ENCODE data around the gene BTBD8. TPM values are rescaled to one million over a fixed set of nuclear protein-coding genes. Genes with fewer than 3 reads are reported as not detected.

The BTBD8 gene
- total RNA-seq, 1 donor from 2014 or later: 14.3 TPM

DNA sequence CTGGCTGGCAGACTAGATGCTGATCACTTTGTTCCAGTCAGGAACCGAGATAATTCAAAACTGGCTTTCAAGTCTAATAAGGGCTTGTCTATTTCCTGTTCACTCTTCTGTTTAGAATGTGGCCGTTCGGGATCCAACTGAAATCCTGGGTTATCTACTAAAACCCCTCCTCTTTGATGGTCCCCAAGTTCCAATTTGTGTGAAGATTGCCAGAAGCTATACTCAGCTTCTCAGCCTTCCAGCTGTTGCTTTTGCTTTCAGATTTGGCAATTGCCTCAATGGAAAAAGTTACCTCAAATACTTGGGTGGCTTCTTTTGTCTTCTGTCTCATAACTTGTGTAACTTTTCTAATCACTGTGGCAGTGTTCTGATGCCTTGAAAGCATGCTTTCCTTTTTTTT is 43.7 kb downstream of the BTBD8 start:
- no peak overlapping the region for H3K27ac Mint-ChIP-seq
- no peaks in the 10 kb centered on the region for H3K79me2 ChIP-seq (ENCODE audit: low read depth)

DNA sequence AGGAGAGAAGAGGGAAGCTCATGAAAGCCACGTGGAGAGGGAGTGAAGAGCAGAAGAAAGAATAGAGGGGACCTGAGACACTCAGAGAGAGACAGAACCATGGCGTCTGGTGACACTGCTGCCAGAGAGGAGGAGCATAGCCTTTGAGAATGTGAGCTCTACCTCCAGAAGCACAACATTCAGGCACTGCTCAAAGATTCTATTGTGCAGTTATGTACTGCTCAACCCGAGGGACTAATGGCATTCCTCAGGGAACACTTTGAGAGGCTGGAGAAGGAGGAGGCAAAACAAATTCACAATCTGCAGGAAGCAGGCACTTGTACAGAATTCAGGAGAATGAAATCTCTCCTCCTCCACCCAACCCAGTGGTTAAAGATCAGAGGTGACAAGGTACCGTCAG is 45.1 kb downstream of the BTBD8 start:
- no peak overlapping the region for H3K4me3 ChIP-seq
- H3K4me2 ChIP-seq: no peak overlapping the region
- H3K27me3 ChIP-seq: no peaks in the 10 kb centered on the region
- no peaks in the 10 kb centered on the region for H3K9me3 ChIP-seq (ENCODE audit: low read depth)
- no peak for DNase-seq (ENCODE audit: low spot score)
- Mint-ChIP-seq H3K27ac (no peak overlapping the region), H3K4me3 (no peak overlapping the region), H3K9me3 (no peaks in the 10 kb centered on the region), H3K36me3 (peaks cover 6% of the 10 kb centered on the region), H3K27me3 (ENCODE audit: insufficient read depth, low read depth) (no peaks in the 10 kb centered on the region), H3K4me1 (no peaks in the 10 kb centered on the region)
- H3K4me1 ChIP-seq: peaks cover 4% of the 10 kb centered on the region
- TF ChIP-seq EZH2 (IDR thresholded peaks at IDR 0.05) (no peak), EZH2phosphoT487 (IDR thresholded peaks at IDR 0.05) (no peak)
- TF ChIP-seq, protein P1, sequence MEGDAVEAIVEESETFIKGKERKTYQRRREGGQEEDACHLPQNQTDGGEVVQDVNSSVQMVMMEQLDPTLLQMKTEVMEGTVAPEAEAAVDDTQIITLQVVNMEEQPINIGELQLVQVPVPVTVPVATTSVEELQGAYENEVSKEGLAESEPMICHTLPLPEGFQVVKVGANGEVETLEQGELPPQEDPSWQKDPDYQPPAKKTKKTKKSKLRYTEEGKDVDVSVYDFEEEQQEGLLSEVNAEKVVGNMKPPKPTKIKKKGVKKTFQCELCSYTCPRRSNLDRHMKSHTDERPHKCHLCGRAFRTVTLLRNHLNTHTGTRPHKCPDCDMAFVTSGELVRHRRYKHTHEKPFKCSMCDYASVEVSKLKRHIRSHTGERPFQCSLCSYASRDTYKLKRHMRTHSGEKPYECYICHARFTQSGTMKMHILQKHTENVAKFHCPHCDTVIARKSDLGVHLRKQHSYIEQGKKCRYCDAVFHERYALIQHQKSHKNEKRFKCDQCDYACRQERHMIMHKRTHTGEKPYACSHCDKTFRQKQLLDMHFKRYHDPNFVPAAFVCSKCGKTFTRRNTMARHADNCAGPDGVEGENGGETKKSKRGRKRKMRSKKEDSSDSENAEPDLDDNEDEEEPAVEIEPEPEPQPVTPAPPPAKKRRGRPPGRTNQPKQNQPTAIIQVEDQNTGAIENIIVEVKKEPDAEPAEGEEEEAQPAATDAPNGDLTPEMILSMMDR (IDR thresholded peaks at IDR 0.05): no peak
- no peaks in the 10 kb centered on the region for H3K79me2 ChIP-seq (ENCODE audit: low read depth)
- H3K9ac ChIP-seq: no peak overlapping the region
- H4K20me1 ChIP-seq (ENCODE audit: low read depth): no peaks in the 10 kb centered on the region
- no peaks in the 10 kb centered on the region for H3F3A ChIP-seq (ENCODE audit: low read depth)
- H3K27ac ChIP-seq: no peak overlapping the region
- H3K36me3 ChIP-seq: no peaks in the 10 kb centered on the region
- no peak overlapping the region for H2AFZ ChIP-seq (replicated peaks)

More for the DNA sequence above, 43.7 kb downstream of the BTBD8 start:
- no peaks in the 10 kb centered on the region for H3K9me3 Mint-ChIP-seq
- Histone ChIP-seq H3K4me3 (no peak overlapping the region), H3F3A (ENCODE audit: low read depth) (no peaks in the 10 kb centered on the region), H3K27me3 (no peaks in the 10 kb centered on the region), H3K36me3 (no peaks in the 10 kb centered on the region), H4K20me1 (ENCODE audit: low read depth) (no peaks in the 10 kb centered on the region), H3K9me3 (ENCODE audit: low read depth) (no peaks in the 10 kb centered on the region), H3K4me1 (peaks cover 4% of the 10 kb centered on the region), H3K27ac (no peak overlapping the region), H2AFZ (replicated peaks) (no peak overlapping the region), H3K9ac (no peak overlapping the region), H3K4me2 (no peak overlapping the region)
- no peak for DNase-seq (ENCODE audit: low spot score)
- H3K36me3 Mint-ChIP-seq: no peaks in the 10 kb centered on the region
- no peaks in the 10 kb centered on the region for H3K27me3 Mint-ChIP-seq (ENCODE audit: insufficient read depth, low read depth)
- H3K4me3 Mint-ChIP-seq: no peak overlapping the region
- TF ChIP-seq EZH2 (IDR thresholded peaks at IDR 0.05) (no peak), EZH2phosphoT487 (IDR thresholded peaks at IDR 0.05) (no peak)
- TF ChIP-seq, protein P1 (IDR thresholded peaks at IDR 0.05): no peak
- H3K4me1 Mint-ChIP-seq: no peaks in the 10 kb centered on the region

DNA sequence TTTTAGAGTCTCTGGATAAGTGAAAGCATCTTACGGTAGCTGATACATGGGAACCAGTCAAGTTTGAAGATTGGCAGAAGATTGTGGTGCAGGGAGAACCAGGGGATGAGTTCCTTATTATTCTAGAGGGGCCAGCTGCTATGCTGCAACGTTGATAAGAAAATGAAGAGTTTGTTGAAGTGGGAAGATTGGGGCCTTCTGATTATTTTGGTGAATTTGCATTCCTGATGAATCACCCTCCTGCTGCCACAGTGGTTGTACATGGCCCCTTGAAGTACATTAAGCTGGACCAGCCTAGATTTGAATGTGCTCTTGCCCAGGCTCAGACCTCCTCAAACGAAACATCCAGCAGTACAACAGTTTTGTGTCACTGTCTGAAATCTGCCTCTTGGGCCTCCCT is 45.9 kb downstream of the BTBD8 start:
- H3K27ac ChIP-seq: no peak overlapping the region
- H3K27me3 ChIP-seq: no peaks in the 10 kb centered on the region
- Mint-ChIP-seq H3K9me3 (no peaks in the 10 kb centered on the region), H3K27ac (no peak overlapping the region), H3K36me3 (peaks cover 7% of the 10 kb centered on the region), H3K4me3 (no peak overlapping the region), H3K4me1 (no peaks in the 10 kb centered on the region), H3K27me3 (ENCODE audit: insufficient read depth, low read depth) (no peaks in the 10 kb centered on the region)
- H3K79me2 ChIP-seq (ENCODE audit: low read depth): no peaks in the 10 kb centered on the region
- no peaks in the 10 kb centered on the region for H4K20me1 ChIP-seq (ENCODE audit: low read depth)
- H3K9me3 ChIP-seq (ENCODE audit: low read depth): no peaks in the 10 kb centered on the region
- no peak overlapping the region for H2AFZ ChIP-seq (replicated peaks)
- H3F3A ChIP-seq (ENCODE audit: low read depth): no peaks in the 10 kb centered on the region
- H3K4me1 ChIP-seq: peaks cover 4% of the 10 kb centered on the region
- TF ChIP-seq, protein P1 (IDR thresholded peaks at IDR 0.05): no peak
- TF ChIP-seq EZH2phosphoT487 (IDR thresholded peaks at IDR 0.05) (no peak), EZH2 (IDR thresholded peaks at IDR 0.05) (no peak)
- H3K9ac ChIP-seq: no peak overlapping the region
- no peak overlapping the region for H3K4me2 ChIP-seq
- H3K4me3 ChIP-seq: no peak overlapping the region
- DNase-seq (ENCODE audit: low spot score): no peak
- no peaks in the 10 kb centered on the region for H3K36me3 ChIP-seq

Data from neural progenitor cell (in vitro differentiated cells).